Hepatocyte (in vitro differentiated cells): ENCODE results near the gene TP53I13.

Experiments used
- EZH2 ChIP-seq: fragments of 200-600 bp; sonication (generic); IDR thresholded peaks from 2 replicates; pipeline ENCODE4 v1.6.1; 2016; ENCODE audit warnings: antibody characterized with exemption, mild to moderate bottlenecking, borderline replicate concordance
- EZH2phosphoT487 ChIP-seq: fragments of 200-600 bp; sonication (generic); IDR thresholded peaks from one replicate; pipeline ENCODE4 v1.6.1; 2018; ENCODE audit warnings: antibody characterized with exemption, mild to moderate bottlenecking, low read depth, moderate library complexity; ENCODE audit not compliant: unreplicated experiment, severe bottlenecking
- TF ChIP-seq, protein P1 (sequence below): fragments of 200-600 bp; sonication (generic); IDR thresholded peaks from 2 replicates; pipeline ENCODE4 v1.5.1; 2016; ENCODE audit warnings: antibody characterized with exemption, mild to moderate bottlenecking; ENCODE audit not compliant: poor library complexity

DNA sequence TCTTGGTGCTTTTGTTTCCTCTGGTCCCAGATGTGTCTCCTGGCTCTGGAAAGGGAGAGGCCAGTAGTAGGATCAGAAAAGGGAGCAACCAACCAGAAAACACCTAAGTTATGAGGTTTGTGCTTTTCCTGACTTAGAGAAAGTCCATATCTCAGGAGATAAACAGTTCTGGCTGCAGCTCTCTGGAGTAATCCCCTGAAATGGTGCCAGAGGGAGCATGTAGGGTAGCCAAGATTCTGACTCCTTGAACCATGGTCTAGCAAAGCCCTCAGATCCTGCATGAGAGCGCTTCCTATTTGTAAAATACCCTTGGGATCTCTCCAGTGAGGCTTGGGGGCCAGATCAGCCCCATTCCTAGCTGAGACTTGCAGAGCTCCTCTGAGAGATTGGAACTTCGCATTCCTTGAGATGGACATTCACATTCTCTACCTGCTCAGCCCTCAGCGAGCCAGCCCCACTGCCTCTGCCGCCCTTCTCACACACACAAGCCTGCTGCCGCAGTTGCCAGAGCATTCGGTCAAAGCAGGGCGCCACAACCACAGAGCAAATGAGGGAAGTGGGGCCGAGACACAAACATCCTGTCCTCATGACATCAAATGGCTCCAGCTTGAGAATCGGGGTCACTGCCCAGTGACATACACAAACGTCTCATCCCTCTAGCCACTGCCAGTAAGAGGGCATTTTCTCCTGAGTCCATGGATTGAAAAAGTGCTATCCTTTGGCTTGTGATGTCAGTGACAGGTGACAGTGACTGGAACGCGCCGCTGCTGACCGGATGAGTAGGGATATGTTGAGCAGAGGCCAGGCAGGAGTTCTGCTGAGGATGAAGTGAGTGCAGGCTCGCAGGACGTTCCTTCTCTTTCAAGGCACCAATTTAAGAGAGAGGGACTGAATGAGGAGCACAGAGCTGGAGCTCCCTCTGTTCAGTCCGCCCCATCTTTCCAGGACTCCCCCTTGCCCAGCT lies 6.7 kb upstream of the TP53I13 start:
- TF ChIP-seq, protein P1, sequence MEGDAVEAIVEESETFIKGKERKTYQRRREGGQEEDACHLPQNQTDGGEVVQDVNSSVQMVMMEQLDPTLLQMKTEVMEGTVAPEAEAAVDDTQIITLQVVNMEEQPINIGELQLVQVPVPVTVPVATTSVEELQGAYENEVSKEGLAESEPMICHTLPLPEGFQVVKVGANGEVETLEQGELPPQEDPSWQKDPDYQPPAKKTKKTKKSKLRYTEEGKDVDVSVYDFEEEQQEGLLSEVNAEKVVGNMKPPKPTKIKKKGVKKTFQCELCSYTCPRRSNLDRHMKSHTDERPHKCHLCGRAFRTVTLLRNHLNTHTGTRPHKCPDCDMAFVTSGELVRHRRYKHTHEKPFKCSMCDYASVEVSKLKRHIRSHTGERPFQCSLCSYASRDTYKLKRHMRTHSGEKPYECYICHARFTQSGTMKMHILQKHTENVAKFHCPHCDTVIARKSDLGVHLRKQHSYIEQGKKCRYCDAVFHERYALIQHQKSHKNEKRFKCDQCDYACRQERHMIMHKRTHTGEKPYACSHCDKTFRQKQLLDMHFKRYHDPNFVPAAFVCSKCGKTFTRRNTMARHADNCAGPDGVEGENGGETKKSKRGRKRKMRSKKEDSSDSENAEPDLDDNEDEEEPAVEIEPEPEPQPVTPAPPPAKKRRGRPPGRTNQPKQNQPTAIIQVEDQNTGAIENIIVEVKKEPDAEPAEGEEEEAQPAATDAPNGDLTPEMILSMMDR: no peak
- no peak for TF ChIP-seq EZH2
- TF ChIP-seq EZH2phosphoT487: no peak
